NCI-H2227 treated with DMSO at 0.1 percent for 48 hours (cell line): ENCODE measurements around the gene MMP23B.

ENCODE experiments used
- DNase-seq: peaks from one replicate; lab custom pipeline; 2025; lab: John Stamatoyannopoulos, UW

Gene MMP23B

GRCh38 chr1:1620433-1621139 lies 11.4 kb upstream of the MMP23B start:
- no peak for DNase-seq

- DNase-seq = no peak
These were observed 10.6 kb upstream of the MMP23B start for GRCh38 chr1:1621173-1622009.

GRCh38 chr1:1622010-1622787 lies 9.8 kb upstream of the MMP23B start:
- DNase-seq = no peak

GRCh38 chr1:1622788-1623094 lies 9.2 kb upstream of the MMP23B start:
- no peak for DNase-seq

- no peak for DNase-seq
These were observed 8.8 kb upstream of the MMP23B start for GRCh38 chr1:1623181-1623630.

- DNase-seq = no peak
These were observed 8.1 kb upstream of the MMP23B start for GRCh38 chr1:1623631-1624442.

GRCh38 chr1:1624443-1625403 lies 7.2 kb upstream of the MMP23B start:
- DNase-seq = no peak

- no peak for DNase-seq
These were observed 6.6 kb upstream of the MMP23B start for GRCh38 chr1:1625404-1625775.

- no peak for DNase-seq
These were observed 6.2 kb upstream of the MMP23B start for GRCh38 chr1:1625824-1626206.

- no peak for DNase-seq
These were observed 5.5 kb upstream of the MMP23B start for GRCh38 chr1:1626207-1627141.

- no peak for DNase-seq
These were observed 4.6 kb upstream of the MMP23B start for GRCh38 chr1:1627261-1627828.

GRCh38 chr1:1627829-1628753 lies 3.9 kb upstream of the MMP23B start:
- no peak for DNase-seq

- DNase-seq = no peak
These were observed 3.1 kb upstream of the MMP23B start for GRCh38 chr1:1628754-1629429.

GRCh38 chr1:1629430-1630190 lies 2.4 kb upstream of the MMP23B start:
- DNase-seq = no peak

GRCh38 chr1:1630191-1630964 lies 1.6 kb upstream of the MMP23B start:
- DNase-seq = no peak
